GM18909 (cell line): ENCODE results near the gene ZNF728.
"Not testable (repeated sequence)": the region's sequence is repeated elsewhere in the genome, so short reads cannot be mapped to it uniquely, and the experiment has no call there.

ENCODE experiments used
- ATAC-seq: cut with Tn5 transposase; IDR thresholded peaks from one replicate; pipeline ENCODE4 v1.9.1; 2021; ENCODE audit warnings: mild to moderate bottlenecking; ENCODE audit not compliant: unreplicated experiment, poor library complexity

The ZNF728 gene

DNA sequence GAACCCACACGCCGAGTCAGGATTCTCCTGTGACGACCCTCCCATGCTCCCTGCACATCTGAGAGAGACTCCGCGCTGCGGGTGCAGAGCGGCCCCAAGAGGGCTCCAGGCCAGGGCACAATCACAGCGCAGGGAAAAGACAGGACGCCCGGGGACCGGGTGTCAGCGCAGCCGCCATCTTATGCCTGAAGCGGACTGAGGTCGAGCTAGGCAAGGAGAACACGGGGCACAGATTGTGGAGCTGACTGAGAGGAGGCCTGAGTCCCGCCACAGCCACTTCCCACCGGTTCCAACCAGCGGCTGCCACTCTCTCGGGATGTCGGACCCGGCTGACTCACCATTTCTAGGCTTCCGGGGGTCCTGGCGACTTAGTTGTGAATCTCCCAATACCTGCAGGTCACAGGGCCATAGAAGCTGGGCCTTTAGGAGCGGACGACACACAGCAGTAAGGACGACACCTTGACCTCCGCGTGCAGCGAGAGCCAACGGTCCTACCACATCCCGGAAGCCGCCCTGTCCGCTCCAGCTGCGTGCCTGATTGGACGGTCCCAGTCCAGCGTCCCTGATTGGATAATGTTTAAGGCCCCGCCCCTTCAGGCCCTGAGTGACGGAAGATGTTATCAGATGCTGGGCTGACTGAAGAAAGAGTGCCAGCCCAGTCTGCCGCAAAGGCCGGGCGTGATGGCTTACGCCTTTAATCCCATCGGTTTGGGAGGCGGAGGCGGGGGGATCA is at the start of gene ZNF728:
Gene ZNF728, minus strand, starts transcription at position 487 of the 733 bp plus-strand sequence. Its CDS starts 146 bp downstream, at position 341.
- no peak for ATAC-seq

DNA sequence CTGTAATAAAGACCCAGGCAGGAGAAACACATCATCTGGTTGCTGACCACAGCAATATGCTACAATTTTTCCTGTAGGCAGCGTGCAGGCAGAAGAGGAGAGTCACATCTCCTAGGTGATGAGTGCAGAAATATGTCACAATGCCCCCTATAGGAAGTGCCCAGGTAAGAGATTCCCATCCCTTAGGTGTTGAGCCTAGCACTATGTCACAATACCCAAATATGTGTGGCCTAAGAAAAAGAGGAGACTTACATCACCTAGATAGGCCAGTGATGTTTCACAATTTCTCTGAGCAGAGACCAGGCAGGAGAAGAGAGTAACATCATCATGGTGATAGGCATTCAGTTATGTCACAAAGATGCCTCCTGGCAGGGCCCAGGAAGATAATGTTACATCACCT is 49.4 kb upstream of the ZNF728 start:
- no peak for ATAC-seq

DNA sequence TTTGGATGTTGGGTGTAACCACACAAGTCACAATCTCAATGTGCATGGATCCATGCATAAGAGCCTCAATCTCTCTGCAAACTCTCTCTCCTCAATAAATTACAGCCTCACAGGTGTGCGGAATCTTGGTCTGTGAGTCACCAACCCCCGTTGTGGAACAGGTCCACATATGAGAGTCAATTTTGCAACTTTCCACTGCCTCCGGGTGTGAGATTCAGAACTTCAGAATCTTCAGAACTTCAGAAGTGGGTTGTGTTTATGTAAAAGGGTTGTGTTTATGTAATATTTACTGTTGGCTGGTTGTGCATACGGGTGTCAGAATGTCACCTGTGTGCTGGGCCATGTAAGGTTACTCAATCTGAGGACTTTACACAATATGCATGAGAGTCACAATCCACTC is 46.3 kb upstream of the ZNF728 start:
- ATAC-seq, result no peak

DNA sequence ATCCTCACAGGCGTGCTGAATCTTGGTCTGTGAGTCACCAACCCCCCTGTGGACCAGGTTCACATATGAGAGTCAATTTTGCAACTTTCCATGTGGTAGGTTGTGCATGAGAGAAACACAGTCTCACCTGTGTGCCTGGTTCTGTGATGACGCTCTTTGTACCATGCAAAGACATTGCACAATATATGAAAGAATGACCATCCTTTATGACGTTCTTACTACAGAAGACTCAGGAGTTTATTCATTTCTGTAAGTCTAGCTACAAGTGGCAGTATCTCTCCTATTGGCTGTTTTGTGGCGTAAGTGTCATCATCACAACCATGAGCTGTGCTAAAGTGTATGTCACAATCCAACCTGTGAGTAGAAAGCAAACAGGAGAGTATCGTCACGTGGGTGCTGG is 43.8 kb upstream of the ZNF728 start:
- ATAC-seq, result no peak

DNA sequence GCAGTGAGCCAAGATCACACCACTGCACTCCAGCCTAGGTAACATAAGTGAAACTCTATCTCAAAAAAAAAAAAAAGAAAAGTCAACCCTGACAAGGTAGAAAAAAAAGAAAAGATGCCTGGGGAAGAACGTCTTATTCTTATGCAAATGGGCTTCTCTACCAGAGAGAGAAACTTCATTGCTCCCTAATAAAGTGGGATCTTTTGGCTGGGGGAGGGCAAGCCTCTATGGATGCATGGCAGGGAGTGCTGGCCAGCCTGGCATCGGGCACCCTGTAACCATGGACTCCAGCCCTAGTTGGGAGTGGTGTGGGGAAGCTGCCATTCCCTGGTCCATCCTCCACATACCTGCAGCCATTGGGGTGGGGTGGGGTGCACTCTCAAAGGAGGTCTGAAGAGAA is 30.7 kb upstream of the ZNF728 start:
- no peak for ATAC-seq

DNA sequence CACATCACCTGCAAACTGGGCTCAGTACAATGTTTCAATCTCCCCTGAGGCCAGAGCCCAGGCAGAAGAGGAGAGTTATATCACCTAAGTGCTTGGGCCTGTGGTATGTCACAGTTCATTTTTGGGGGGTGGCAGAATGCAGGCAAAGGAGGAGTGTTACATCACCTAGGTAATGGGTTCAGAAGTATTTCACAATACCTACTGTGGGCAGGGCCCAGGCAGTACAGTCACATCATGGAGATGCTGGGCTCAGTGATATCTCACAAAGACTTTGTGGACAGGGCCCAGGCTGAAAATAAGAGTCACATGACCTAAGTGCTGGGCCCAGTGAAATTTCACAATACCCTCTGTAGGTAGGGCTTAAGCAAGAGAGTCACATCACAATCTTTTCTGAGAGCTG is 12.7 kb upstream of the ZNF728 start:
- ATAC-seq, result no peak

DNA sequence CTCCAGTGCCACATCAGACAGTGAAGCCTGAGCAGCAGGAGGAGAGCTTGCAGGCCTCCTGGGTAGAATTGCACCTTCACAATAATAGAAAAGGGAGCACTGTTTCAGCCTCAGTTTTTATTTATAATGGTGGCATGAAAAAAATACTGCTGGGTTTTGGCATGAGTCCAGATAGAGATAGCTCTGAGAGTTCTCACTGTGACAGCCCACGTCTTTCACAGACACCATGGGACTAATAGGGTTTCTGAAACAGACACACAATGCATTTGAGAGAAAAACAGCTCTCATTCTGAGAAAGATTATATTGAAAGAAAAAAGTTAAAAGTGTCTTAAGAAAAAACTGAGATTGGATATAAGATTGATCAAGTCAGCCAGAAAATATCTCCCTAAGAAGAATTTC is 8.0 kb downstream of the ZNF728 start:
- not testable (repeated sequence) for ATAC-seq

DNA sequence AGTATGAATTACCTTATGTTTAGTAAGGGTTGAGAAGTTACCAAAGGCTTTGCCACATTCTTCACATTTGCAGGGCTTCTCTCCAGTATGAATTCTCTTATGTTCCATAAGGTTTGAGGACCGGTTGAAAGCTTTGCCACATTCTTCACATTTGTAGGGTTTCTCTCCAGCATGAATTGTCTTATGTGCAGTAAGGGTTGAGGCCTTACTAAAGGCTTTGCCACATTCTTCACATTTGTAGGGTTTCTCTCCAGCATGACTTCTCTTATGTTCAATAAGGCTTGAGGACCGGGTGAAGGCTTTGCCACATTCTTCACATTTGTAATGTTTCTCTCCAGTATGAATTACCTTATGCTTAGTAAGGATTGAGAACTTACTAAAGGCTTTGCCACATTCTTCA is 26.7 kb downstream of the ZNF728 start:
- no peak for ATAC-seq

DNA sequence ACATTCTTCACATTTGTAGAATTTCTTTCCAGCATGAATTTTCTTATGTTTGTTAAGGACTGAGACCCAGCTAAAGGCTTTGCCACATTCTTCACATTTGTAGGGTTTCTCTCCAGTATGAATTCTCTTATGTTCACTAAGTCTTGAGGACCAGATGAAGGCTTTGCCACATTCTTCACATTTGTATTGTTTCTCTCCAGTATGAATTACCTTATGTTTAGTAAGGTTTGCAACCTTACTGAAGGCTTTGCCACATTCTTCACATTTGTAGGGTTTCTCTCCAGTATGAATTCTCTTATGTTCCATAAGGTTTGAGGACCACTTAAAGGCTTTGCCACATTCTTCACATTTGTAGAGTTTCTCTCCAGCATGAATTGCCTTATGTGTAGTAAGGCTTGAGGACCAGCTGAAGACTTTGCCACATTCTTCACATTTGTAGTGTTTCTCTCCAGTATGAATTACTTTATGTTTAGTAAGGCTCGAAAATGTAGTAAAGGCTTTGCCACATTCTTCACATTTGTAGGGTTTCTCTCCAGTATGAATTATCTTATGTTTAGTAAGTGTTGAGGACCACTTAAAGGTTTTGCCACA is 27.3 kb downstream of the ZNF728 start:
- not testable (repeated sequence) for ATAC-seq

DNA sequence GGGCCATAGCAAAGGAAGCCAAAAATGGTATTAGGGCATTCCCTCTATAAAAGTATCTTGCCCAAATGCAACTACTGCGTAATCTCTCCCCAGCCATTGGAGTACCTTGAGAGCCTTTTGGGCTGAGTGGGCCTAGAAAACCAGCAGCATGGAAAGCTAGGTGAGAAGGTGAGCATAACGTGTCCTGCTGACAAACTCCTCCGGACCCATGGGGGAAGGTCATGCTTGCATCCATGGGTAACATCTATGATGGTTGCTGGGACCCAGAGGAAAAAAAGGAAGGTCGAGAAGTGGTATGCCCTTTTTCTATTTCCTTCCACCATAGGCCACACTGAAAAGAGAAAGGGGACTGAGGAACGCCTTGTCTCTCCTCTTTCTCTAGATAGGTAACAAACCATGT is 57.4 kb downstream of the ZNF728 start:
- ATAC-seq, result no peak

DNA sequence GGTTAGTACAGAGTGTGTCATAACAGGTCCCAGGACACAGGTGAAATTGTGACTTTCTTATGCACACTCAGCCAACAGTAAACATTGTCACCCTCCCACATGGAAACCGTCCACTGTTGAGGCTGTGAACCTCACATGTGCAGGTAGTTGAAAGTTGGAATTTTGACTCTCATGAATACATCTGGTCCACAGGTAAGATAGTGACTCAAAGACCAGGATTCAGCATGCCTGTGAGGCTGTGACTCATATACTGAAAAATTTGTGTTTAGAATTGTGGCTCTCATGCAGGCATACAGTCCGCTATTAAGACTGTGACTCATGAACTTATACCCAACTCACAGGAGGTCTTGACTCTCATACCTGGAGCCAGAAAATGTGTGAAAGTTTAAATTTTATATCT is 67.8 kb downstream of the ZNF728 start:
- no peak for ATAC-seq

DNA sequence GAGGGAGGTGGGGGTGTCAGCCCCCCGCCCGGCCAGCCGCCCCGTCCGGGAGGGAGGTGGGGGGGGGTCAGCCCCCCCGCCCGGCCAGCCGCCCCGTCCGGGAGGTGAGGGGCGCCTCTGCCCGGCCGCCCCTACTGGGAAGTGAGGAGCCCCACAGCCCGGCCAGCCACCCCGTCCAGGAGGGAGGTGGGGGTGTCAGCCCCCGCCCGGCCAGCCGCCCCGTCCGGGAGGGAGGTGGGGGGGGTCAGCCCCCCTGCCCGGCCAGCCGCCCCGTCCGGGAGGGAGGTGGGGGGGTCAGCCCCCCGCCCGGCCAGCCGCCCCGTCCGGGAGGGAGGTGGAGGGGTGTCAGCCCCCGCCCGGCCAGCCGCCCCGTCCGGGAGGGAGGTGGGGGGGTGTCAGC is 75.4 kb downstream of the ZNF728 start:
- ATAC-seq, result not testable (repeated sequence)

DNA sequence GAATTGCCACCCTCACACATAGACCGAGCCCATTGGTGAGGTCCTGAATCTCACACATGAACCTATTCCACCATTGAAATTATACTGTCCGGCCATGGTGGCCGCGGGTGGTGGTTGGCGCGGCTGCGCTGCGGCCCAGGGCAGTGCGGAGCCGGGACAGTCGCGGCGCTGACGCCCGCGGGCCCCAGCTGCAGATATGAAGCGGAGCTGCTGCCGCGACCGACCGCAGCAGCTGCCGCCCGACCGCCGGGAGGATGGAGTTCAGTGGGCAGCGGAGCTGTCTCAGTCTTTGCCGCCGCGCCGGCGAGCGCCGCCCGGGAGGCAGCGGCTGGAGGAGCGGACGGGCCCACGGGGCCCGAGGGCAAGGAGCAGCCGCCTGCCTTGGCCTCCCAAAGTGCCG is 77.8 kb downstream of the ZNF728 start:
- ATAC-seq, result not testable (repeated sequence)
